Esophagus squamous epithelium (tissue), 5 donors: ENCODE measurements around the gene DCAF12L1. TPM values are rescaled to one million over a fixed set of nuclear protein-coding genes. Genes with fewer than 3 reads are reported as not detected.

Experiments used
- DNase-seq: peaks from one replicate; lab custom pipeline; 2025; lab: John Stamatoyannopoulos, UW
- H3K27ac ChIP-seq, 4 donors: fragments of 200-600 bp; sonication (generic); one replicate each; pipeline ENCODE4 v1.5.1; 2016 to 2019; ENCODE audit warnings: mild to moderate bottlenecking in 1 of 4
- H3K27me3 ChIP-seq, 4 donors: fragments of 200-600 bp; sonication (generic); 1 replicate in 3 of 4; 2 replicates in 1 of 4; pipeline versions ENCODE4 v1.5.1 to v1.6.0; 2017 to 2021; ENCODE audit warnings: antibody characterized with exemption in 1 of 4
- H3K36me3 ChIP-seq, 3 donors: fragments of 200-600 bp; sonication (generic); one replicate each; pipeline ENCODE4 v1.5.1; 2016 to 2019
- H3K4me1 ChIP-seq, 3 donors: fragments of 200-600 bp; sonication (generic); one replicate each; pipeline ENCODE4 v1.5.1; 2017 to 2019
- H3K4me3 ChIP-seq, 4 donors: fragments of 200-600 bp; sonication (generic); 1 replicate in 3 of 4; 2 replicates in 1 of 4; pipeline ENCODE4 v1.5.1; 2016 to 2019; ENCODE audit warnings: mild to moderate bottlenecking in 2 of 4, moderate library complexity in 1 of 4
- H3K9me3 ChIP-seq, 3 donors: fragments of 200-600 bp; sonication (generic); one replicate each; pipeline ENCODE4 v1.5.1; 2016 to 2019
- CTCF ChIP-seq, 6 experiments: fragments of 450-650 bp in 4 of 6; fragments of 200-600 bp in 2 of 6; sonication (generic) in 2 of 6; IDR thresholded peaks; one replicate each; pipeline ENCODE4 v1.5.1; 2016 to 2019; ENCODE audit warnings: antibody characterized with exemption in 6 of 6, mild to moderate bottlenecking in 4 of 6, moderate library complexity in 4 of 6
- POLR2A ChIP-seq, 4 donors: fragments of 450-650 bp; IDR thresholded peaks; one replicate each; pipeline ENCODE4 v1.6.1; 2017; ENCODE audit warnings: antibody characterized with exemption in 4 of 4, mild to moderate bottlenecking in 4 of 4, moderate library complexity in 3 of 4
- WGBS, 2 donors: methylation state at CpG; one replicate each; pipeline ENCODE4 v1.1.5; 2018; 5-methylcytosine and 5-hydroxymethylcytosine counted together
- intact Hi-C: fragments of 100-400 bp; cut with DNase I; formaldehyde crosslinking; loops from one replicate; pipeline ENCODE4 v1.15.0; 2022
- small RNA-seq, 4 donors: library from RNA; depleted of rRNA; stranded (forward); fragments of <200 nt; gene quantifications; one replicate each; pipeline ENCODE3, GENCODE V24; 2016
- total RNA-seq, 4 donors: library from RNA; depleted of rRNA; stranded (reverse); fragments of >200 nt; gene quantifications; one replicate each; pipeline ENCODE4 v1.1.0, GENCODE V29; 2016
- donor health status: DM: yes; HTN: yes; CAD: no.

DCAF12L1 gene
- total RNA-seq, 4 donors from 2014 or later, result not detected

- TF ChIP-seq POLR2A (IDR thresholded peaks at IDR 0.05), result no peak
- DNase-seq, result no peak
- no peak overlapping the region for H3K27ac ChIP-seq
- H3K9me3 ChIP-seq, result no peaks in the 10 kb centered on the region
- H3K36me3 ChIP-seq, result no peaks in the 10 kb centered on the region
- 100% methylated on average over 1 of the region's 17 CpGs; no CpG with 5 or more reads in 1 of the 2 donors for WGBS, 2 donors
- peaks cover 0 to 4% (median 0%) of the 10 kb centered on the region in 4 donors for H3K27me3 ChIP-seq
- intact Hi-C loops, result no loop called here
- H3K4me1 ChIP-seq, result no peaks in the 10 kb centered on the region
- H3K4me3 ChIP-seq, result no peak overlapping the region
Measured at GRCh38 chrX:126551306-126551705, 1.3 kb downstream of the DCAF12L1 start.

- Histone ChIP-seq H3K4me3 (no peak overlapping the region), H3K36me3 (no peaks in the 10 kb centered on the region), H3K27ac (no peak overlapping the region), H3K27me3 (peaks cover 0 to 4% (median 0%) of the 10 kb centered on the region in 4 donors), H3K4me1 (no peaks in the 10 kb centered on the region), H3K9me3 (no peaks in the 10 kb centered on the region)
- TF ChIP-seq POLR2A (IDR thresholded peaks at IDR 0.05) (no peak), CTCF (IDR thresholded peaks at IDR 0.05) (no peak)
- intact Hi-C loops, result no loop called here
- WGBS, 2 donors, result 67 to 73% methylated on average over 6 of the region's 6 CpGs
- DNase-seq, result no peak
Measured at GRCh38 chrX:126550816-126551215, 1.8 kb downstream of the DCAF12L1 start.

- WGBS, 2 donors, result 37 to 39% methylated on average over 3 of the region's 3 CpGs
- intact Hi-C loops, result no loop called here
Measured at GRCh38 chrX:126509923-126510322, 42.7 kb downstream of the DCAF12L1 start.

More at GRCh38 chrX:126509923-126510322, 42.7 kb downstream of the DCAF12L1 start:
- no peak overlapping the region for H3K4me3 ChIP-seq
- no peaks in the 10 kb centered on the region for H3K9me3 ChIP-seq
- TF ChIP-seq CTCF (IDR thresholded peaks at IDR 0.05), result no peak
- H3K27ac ChIP-seq, result no peak overlapping the region
- H3K4me1 ChIP-seq, result no peaks in the 10 kb centered on the region
- no peaks in the 10 kb centered on the region for H3K36me3 ChIP-seq
- no peaks in the 10 kb centered on the region for H3K27me3 ChIP-seq
- no peak for DNase-seq

Small RNA genes within 50 kb of the gene (small RNA-seq; reads per million reads assigned to genes)
- 0 reads per million in 4 donors for gene Z69908.1
